Kidney glomerular epithelial cell (primary cell): ENCODE data around the gene UBE2G2.

Experiments used
- DNase-seq: peaks from one replicate; lab custom pipeline; 2025; lab: John Stamatoyannopoulos, UW

The UBE2G2 gene

GRCh38 chr21:44801468-44802395 lies at the start of gene UBE2G2:
UBE2G2 (minus strand) TSS chr21:44801820; CDS start chr21:44801748, 72 bp downstream.
- no peak for DNase-seq

- DNase-seq, result no peak
Observed at GRCh38 chr21:44850905-44851657, 49.5 kb upstream of the UBE2G2 start.

- DNase-seq, result no peak
Observed at GRCh38 chr21:44850208-44850800, 48.7 kb upstream of the UBE2G2 start.

- DNase-seq, result no peak
Observed at GRCh38 chr21:44849616-44850130, 48.1 kb upstream of the UBE2G2 start.

- DNase-seq, result no peak
Observed at GRCh38 chr21:44848821-44849521, 47.4 kb upstream of the UBE2G2 start.

- no peak for DNase-seq
Observed at GRCh38 chr21:44847261-44848056, 45.8 kb upstream of the UBE2G2 start.

- no peak for DNase-seq
Observed at GRCh38 chr21:44846485-44847260, 45.1 kb upstream of the UBE2G2 start.

GRCh38 chr21:44846224-44846484 lies 44.5 kb upstream of the UBE2G2 start:
- DNase-seq, result no peak

- no peak for DNase-seq
Observed at GRCh38 chr21:44845418-44846223, 44.0 kb upstream of the UBE2G2 start.

GRCh38 chr21:44844256-44844655 lies 42.6 kb upstream of the UBE2G2 start:
- no peak for DNase-seq

GRCh38 chr21:44842721-44843445 lies 41.3 kb upstream of the UBE2G2 start:
- DNase-seq, result no peak

- no peak for DNase-seq
Observed at GRCh38 chr21:44842087-44842486, 40.5 kb upstream of the UBE2G2 start.

GRCh38 chr21:44840771-44841170 lies 39.2 kb upstream of the UBE2G2 start:
- DNase-seq, result no peak

- DNase-seq, result no peak
Observed at GRCh38 chr21:44838951-44839350, 37.3 kb upstream of the UBE2G2 start.

- no peak for DNase-seq
Observed at GRCh38 chr21:44838039-44838895, 36.6 kb upstream of the UBE2G2 start.

GRCh38 chr21:44837537-44837936 lies 35.9 kb upstream of the UBE2G2 start:
- no peak for DNase-seq

GRCh38 chr21:44836666-44837471 lies 35.2 kb upstream of the UBE2G2 start:
- no peak for DNase-seq
